Kidney epithelial cell (primary cell): ENCODE measurements around the gene C13orf46. TPM values are rescaled to one million over a fixed set of nuclear protein-coding genes. Genes with fewer than 3 reads are reported as not detected.

ENCODE experiments used
- DNase-seq: peaks from one replicate; pipeline ENCODE4 v3.0.0-alpha.2; 2010; ENCODE audit warnings: low read depth
- H3K27me3 ChIP-seq: 2 replicates; pipeline ENCODE4 v1.6.0; 2011; ENCODE audit warnings: low read length; ENCODE audit not compliant: control insufficient read depth, insufficient read depth
- H3K36me3 ChIP-seq: 2 replicates; pipeline ENCODE4 v1.5.1; 2011; ENCODE audit warnings: low read length; ENCODE audit not compliant: control insufficient read depth, insufficient read depth
- H3K4me3 ChIP-seq: 2 replicates; pipeline ENCODE4 v1.5.1; 2011; ENCODE audit warnings: low read depth, mild to moderate bottlenecking, control low read depth, low read length
- CTCF ChIP-seq: IDR thresholded peaks from 2 replicates; pipeline ENCODE4 v1.5.1; 2011; ENCODE audit warnings: mild to moderate bottlenecking, moderate library complexity, low read length, control low read depth, inconsistent platforms; ENCODE audit not compliant: insufficient read depth, poor library complexity, severe bottlenecking
- total RNA-seq: library from RNA; depleted of rRNA; stranded (reverse); fragments of >200 nt; gene quantifications from 2 replicates; pipeline ENCODE4 v1.2.3, GENCODE V29; 2015

C13orf46 gene
- total RNA-seq, 1 donor from 2014 or later = 0.04 TPM

GRCh38 chr13:113952151-113952982, 21.5 kb downstream of the C13orf46 start:
- Histone ChIP-seq H3K4me3 (no peak overlapping the region), H3K36me3 (no peaks in the 10 kb centered on the region), H3K27me3 (no peaks in the 10 kb centered on the region)
- no peak for TF ChIP-seq CTCF
- no peak for DNase-seq

DNA sequence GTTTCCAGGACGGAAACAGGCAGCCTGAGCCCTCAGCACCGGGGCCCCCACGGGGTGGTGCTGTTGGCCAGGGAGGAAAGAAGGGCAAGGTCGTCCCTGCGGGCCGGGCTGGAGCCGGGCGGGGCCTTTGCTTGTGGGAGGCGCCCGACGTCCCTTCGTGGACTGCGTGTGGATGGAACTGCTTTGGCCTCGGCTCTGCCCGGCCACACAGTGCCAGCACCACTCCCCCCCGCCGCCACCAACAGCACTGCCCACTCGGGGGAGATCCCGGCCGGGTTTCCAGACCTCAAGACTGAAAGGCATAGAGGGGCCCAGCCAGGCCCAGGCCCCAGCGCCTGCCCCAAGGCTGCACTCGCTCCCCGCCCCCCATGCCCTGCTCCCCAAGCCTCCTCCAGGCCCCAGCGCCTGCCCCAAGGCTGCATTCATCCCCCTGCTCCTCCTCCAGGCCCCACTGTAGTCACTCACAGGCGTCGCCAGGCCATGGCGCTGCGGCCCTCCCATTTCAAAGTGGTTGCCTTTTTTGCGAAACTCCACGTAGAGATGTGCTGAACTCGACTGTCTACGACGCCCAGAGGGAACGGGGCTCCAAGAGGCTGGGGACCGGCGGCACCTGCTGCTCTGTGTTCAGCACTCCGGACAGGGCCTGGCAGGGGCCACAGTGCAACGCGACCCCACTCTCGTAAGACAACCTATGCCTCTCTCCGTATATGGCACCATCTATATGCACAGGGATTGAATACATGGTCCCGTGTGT, 22.5 kb downstream of the C13orf46 start:
- Histone ChIP-seq H3K36me3 (no peaks in the 10 kb centered on the region), H3K4me3 (no peak overlapping the region), H3K27me3 (no peaks in the 10 kb centered on the region)
- no peak for DNase-seq
- TF ChIP-seq CTCF = peak; percentile 84

DNA sequence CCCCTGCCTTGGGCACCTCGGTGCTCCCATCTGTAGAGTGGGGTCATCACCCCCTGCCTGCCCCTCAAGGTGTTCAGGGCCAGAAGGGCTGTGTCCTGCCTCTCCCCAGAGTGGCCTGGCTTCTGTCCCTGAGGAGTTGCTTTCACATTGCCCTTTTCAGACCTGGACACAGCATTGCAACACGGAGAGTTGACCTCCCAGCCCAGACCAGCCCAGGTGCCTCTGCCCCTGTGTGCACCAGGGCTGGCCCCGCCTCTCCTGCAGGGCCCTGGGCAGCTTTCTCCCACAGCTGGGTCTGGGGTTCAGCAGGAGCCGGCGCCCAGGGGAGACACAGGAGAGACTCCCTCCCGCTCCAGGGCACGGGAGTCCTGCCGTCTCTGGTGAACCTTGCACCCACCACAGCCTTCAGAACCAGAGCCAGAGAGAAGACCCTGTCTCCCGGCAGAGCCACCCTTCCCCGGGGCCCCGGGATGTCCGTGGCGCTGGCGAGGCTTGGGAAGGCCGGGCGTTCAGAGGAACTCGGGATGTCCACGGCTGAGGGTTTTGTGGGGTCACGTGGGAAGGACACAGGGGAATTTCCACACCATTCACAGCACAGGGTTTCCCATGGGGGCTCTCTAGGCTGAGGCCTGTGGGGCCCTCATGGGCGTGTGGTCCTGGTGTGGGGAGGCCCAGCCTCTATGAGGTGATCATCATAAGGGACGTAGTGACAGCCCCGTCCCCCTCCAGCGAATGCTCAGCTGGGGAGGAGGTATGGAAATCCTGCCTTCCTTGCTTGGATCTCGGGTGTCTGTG, 23.2 kb downstream of the C13orf46 start:
- TF ChIP-seq CTCF = no peak
- DNase-seq = no peak
- Histone ChIP-seq H3K36me3 (no peaks in the 10 kb centered on the region), H3K4me3 (no peak overlapping the region), H3K27me3 (no peaks in the 10 kb centered on the region)

DNA sequence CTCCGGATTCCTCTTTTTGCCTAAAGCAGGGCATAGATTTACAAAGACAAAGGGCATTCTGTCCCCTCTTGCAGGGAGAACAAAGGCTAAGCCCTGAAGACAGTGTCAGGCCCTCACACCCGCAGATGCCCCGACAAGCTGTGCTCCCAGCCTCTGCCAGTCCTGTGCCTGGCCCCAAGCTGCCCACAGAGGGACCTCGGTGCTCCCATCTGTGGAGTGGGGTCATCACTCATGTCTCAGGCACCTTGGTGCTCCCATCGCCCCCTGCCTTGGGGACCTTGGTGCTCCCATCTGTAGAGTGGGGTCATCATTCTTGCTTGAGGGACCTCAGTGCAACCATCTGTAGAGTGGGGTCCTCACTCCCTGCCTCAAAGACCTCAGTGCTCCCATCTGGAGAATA, 24.3 kb downstream of the C13orf46 start:
- no peaks in the 10 kb centered on the region for H3K27me3 ChIP-seq
- H3K4me3 ChIP-seq = no peak overlapping the region
- TF ChIP-seq CTCF = no peak
- no peaks in the 10 kb centered on the region for H3K36me3 ChIP-seq
- DNase-seq = no peak

GRCh38 chr13:113948034-113948742, 25.7 kb downstream of the C13orf46 start:
- Histone ChIP-seq H3K27me3 (no peaks in the 10 kb centered on the region), H3K36me3 (no peaks in the 10 kb centered on the region), H3K4me3 (no peak overlapping the region)
- no peak for DNase-seq
- no peak for TF ChIP-seq CTCF
